ENCODE data around the gene SMIM28. TPM values are rescaled to one million over a fixed set of nuclear protein-coding genes. Genes with fewer than 3 reads are reported as not detected.
A peak's percentile ranks its signal among the peaks of the same experiment; 100 is the strongest.
"Not testable (repeated sequence)": the region's sequence is repeated elsewhere in the genome, so short reads cannot be mapped to it uniquely, and the experiment has no call there.

The SMIM28 gene
- total RNA-seq, 1 experiment from 2014 or later: not detected

- no peak for DNase-seq (ENCODE audit: low read depth, low spot score)
- in situ Hi-C loops (cut with HindIII; ENCODE audit: low pct_unique_long_range_greater_than_20kb, low sequenced_read_pairs): no loop called here
Observed at GRCh38 chr6:138420356-138420755, 42.7 kb downstream of the SMIM28 start.

GRCh38 chr6:138421089-138421488, 43.4 kb downstream of the SMIM28 start:
- in situ Hi-C loops (cut with HindIII; ENCODE audit: low pct_unique_long_range_greater_than_20kb, low sequenced_read_pairs): no loop called here

GRCh38 chr6:138421608-138422007, 43.9 kb downstream of the SMIM28 start:
- no peak for DNase-seq (ENCODE audit: low read depth, low spot score)
- in situ Hi-C loops (cut with HindIII; ENCODE audit: low pct_unique_long_range_greater_than_20kb, low sequenced_read_pairs): no loop called here

More at GRCh38 chr6:138421089-138421488, 43.4 kb downstream of the SMIM28 start:
- no peak for DNase-seq (ENCODE audit: low read depth, low spot score)

- in situ Hi-C loops (cut with HindIII; ENCODE audit: low pct_unique_long_range_greater_than_20kb, low sequenced_read_pairs): no loop called here
- no peak for DNase-seq (ENCODE audit: low read depth, low spot score)
Observed at GRCh38 chr6:138422861-138423260, 45.2 kb downstream of the SMIM28 start.

- in situ Hi-C loops (cut with HindIII; ENCODE audit: low pct_unique_long_range_greater_than_20kb, low sequenced_read_pairs): no loop called here
- no peak for DNase-seq (ENCODE audit: low read depth, low spot score)
Observed at GRCh38 chr6:138424004-138424904, 46.5 kb downstream of the SMIM28 start.

- in situ Hi-C loops (cut with HindIII; ENCODE audit: low pct_unique_long_range_greater_than_20kb, low sequenced_read_pairs); DNase-seq (ENCODE audit: low read depth, low spot score): not testable (repeated sequence)
Observed at GRCh38 chr6:138425256-138425655, 47.6 kb downstream of the SMIM28 start.

GRCh38 chr6:138426500-138427123, 48.9 kb downstream of the SMIM28 start:
- in situ Hi-C loops (cut with HindIII; ENCODE audit: low pct_unique_long_range_greater_than_20kb, low sequenced_read_pairs): no loop called here
- DNase-seq (ENCODE audit: low read depth, low spot score): no peak

GRCh38 chr6:138427701-138428100, 50.0 kb downstream of the SMIM28 start:
- in situ Hi-C loops (cut with HindIII; ENCODE audit: low pct_unique_long_range_greater_than_20kb, low sequenced_read_pairs): no loop called here
- DNase-seq (ENCODE audit: low read depth, low spot score): no peak

- in situ Hi-C loops (cut with HindIII; ENCODE audit: low pct_unique_long_range_greater_than_20kb, low sequenced_read_pairs): no loop called here
- peak; percentile 56 for DNase-seq (ENCODE audit: low read depth, low spot score)
Observed at GRCh38 chr6:138428944-138429598, 51.4 kb downstream of the SMIM28 start.

GRCh38 chr6:138429761-138430160, 52.1 kb downstream of the SMIM28 start:
- in situ Hi-C loops (cut with HindIII; ENCODE audit: low pct_unique_long_range_greater_than_20kb, low sequenced_read_pairs): no loop called here
- no peak for DNase-seq (ENCODE audit: low read depth, low spot score)

GRCh38 chr6:138430361-138431145, 52.8 kb downstream of the SMIM28 start:
- in situ Hi-C loops (cut with HindIII; ENCODE audit: low pct_unique_long_range_greater_than_20kb, low sequenced_read_pairs): no loop called here
- DNase-seq (ENCODE audit: low read depth, low spot score): no peak

GRCh38 chr6:138431256-138432062, 53.8 kb downstream of the SMIM28 start:
- in situ Hi-C loops (cut with HindIII; ENCODE audit: low pct_unique_long_range_greater_than_20kb, low sequenced_read_pairs): no loop called here

GRCh38 chr6:138432063-138432356, 54.3 kb downstream of the SMIM28 start:
- DNase-seq (ENCODE audit: low read depth, low spot score): no peak
- in situ Hi-C loops (cut with HindIII; ENCODE audit: low pct_unique_long_range_greater_than_20kb, low sequenced_read_pairs): no loop called here

More at GRCh38 chr6:138431256-138432062, 53.8 kb downstream of the SMIM28 start:
- no peak for DNase-seq (ENCODE audit: low read depth, low spot score)

Small RNA genes within 50 kb of the gene (small RNA-seq; reads per million reads assigned to genes)
- 0 reads per million in 2 experiments for gene AL031003.1

Other genes with a start within 250 kb of the SMIM28 start
- 0.82 and 0.85 TPM in 2 replicates for gene ARFGEF3, start 216.0 kb upstream of the SMIM28 start, total RNA-seq (2014; rRNA removed; shearing (Covaris generic))
- gene PBOV1, start 159.4 kb upstream of the SMIM28 start, total RNA-seq (2014; rRNA removed; shearing (Covaris generic)): not detected in 2 replicates
- gene HEBP2, start 26.3 kb downstream of the SMIM28 start, total RNA-seq (2014; rRNA removed; shearing (Covaris generic)): 17.0 and 22.9 TPM in 2 replicates
- 64.2 and 69.4 TPM in 2 replicates for gene NHSL1, start 121.6 kb downstream of the SMIM28 start, total RNA-seq (2014; rRNA removed; shearing (Covaris generic))

Data from SK-MEL-5 (cell line).